Brain microvascular endothelial cell (primary cell): ENCODE measurements around the gene GRIK3.

Source experiments
- DNase-seq: peaks from one replicate; pipeline ENCODE4 v3.0.0-alpha.2; 2020
- H3K27ac ChIP-seq: fragments of 250-450 bp; sonication (Bioruptor Pico); 2 replicates; pipeline ENCODE4 v1.5.1; 2020; ENCODE audit warnings: mild to moderate bottlenecking, moderate library complexity
- H3K27me3 ChIP-seq: fragments of 250-450 bp; sonication (Bioruptor Pico); replicated peaks from 2 replicates; pipeline ENCODE4 v1.5.1; 2020; ENCODE audit warnings: mild to moderate bottlenecking
- H3K36me3 ChIP-seq: fragments of 250-450 bp; sonication (Bioruptor Pico); replicated peaks from 2 replicates; pipeline ENCODE4 v1.5.1; 2020; ENCODE audit warnings: mild to moderate bottlenecking
- H3K4me3 ChIP-seq: 2 replicates; pipeline ENCODE4 v1.5.1; 2011; ENCODE audit warnings: low read depth, mild to moderate bottlenecking, control low read depth, low read length, moderate library complexity
- CTCF ChIP-seq: IDR thresholded peaks from 2 replicates; pipeline ENCODE4 v1.5.1; 2011; ENCODE audit warnings: low read depth, mild to moderate bottlenecking, moderate library complexity, low read length, control low read depth, inconsistent platforms; ENCODE audit errors: missing control alignments
- in situ Hi-C: cut with HindIII; loops from 2 replicates; pipeline ENCODE4 v1.10.0; 2017; ENCODE audit warnings: low sequenced_read_pairs, low pct_ligation_motif_present

GRIK3 gene

GRCh38 chr1:36889478-36890226 lies 144.7 kb downstream of the GRIK3 start:
- Histone ChIP-seq H3K27ac (no peak overlapping the region), H3K36me3 (no peaks in the 10 kb centered on the region), H3K27me3 (no peaks in the 10 kb centered on the region), H3K4me3 (no peak overlapping the region)
- DNase-seq = no peak
- in situ Hi-C loops = no loop called here
- no peak for TF ChIP-seq CTCF

GRCh38 chr1:36888811-36889477 lies 145.4 kb downstream of the GRIK3 start:
- in situ Hi-C loops = no loop called here
- Histone ChIP-seq H3K36me3 (no peaks in the 10 kb centered on the region), H3K4me3 (no peak overlapping the region), H3K27me3 (no peaks in the 10 kb centered on the region), H3K27ac (no peak overlapping the region)
- DNase-seq = no peak
- TF ChIP-seq CTCF = no peak

GRCh38 chr1:36885540-36886357 lies 148.6 kb downstream of the GRIK3 start:
- no peaks in the 10 kb centered on the region for H3K27me3 ChIP-seq
- in situ Hi-C loops = no loop called here
- TF ChIP-seq CTCF = no peak
- H3K36me3 ChIP-seq = no peaks in the 10 kb centered on the region
- no peak overlapping the region for H3K27ac ChIP-seq
- no peak overlapping the region for H3K4me3 ChIP-seq
- no peak for DNase-seq

GRCh38 chr1:36884801-36885200 lies 149.5 kb downstream of the GRIK3 start:
- TF ChIP-seq CTCF = no peak
- in situ Hi-C loops = no loop called here
- DNase-seq = no peak
- H3K27me3 ChIP-seq = no peaks in the 10 kb centered on the region
- no peaks in the 10 kb centered on the region for H3K36me3 ChIP-seq
- no peak overlapping the region for H3K27ac ChIP-seq
- H3K4me3 ChIP-seq = no peak overlapping the region

GRCh38 chr1:36884029-36884701 lies 150.2 kb downstream of the GRIK3 start:
- Histone ChIP-seq H3K4me3 (no peak overlapping the region), H3K27me3 (no peaks in the 10 kb centered on the region), H3K36me3 (no peaks in the 10 kb centered on the region), H3K27ac (no peak overlapping the region)
- no peak for TF ChIP-seq CTCF
- in situ Hi-C loops = no loop called here
- no peak for DNase-seq
